Motor neuron (in vitro differentiated cells): ENCODE measurements around the gene CTXND1. TPM values are rescaled to one million over a fixed set of nuclear protein-coding genes. Genes with fewer than 3 reads are reported as not detected.
"Not testable (repeated sequence)": the region's sequence is repeated elsewhere in the genome, so short reads cannot be mapped to it uniquely, and the experiment has no call there.

Experiments
- ATAC-seq, 8 experiments: fragments of 200-7000 bp; cut with Tn5 transposase; replicated peaks in 6 of 8; 2 replicates each; pipeline ENCODE4 v1.8.0; 2021; ENCODE audit warnings: mild to moderate bottlenecking in 8 of 8, moderate library complexity in 8 of 8
- H3K27ac ChIP-seq, 2 donors: fragments of 250-450 bp; sonication (Bioruptor Pico); 2 replicates each; pipeline ENCODE4 v1.9.0; 2021; ENCODE audit warnings: antibody characterized with exemption in 2 of 2, mild to moderate bottlenecking in 2 of 2, moderate library complexity in 1 of 2
- H3K4me1 ChIP-seq, 2 donors: fragments of 250-450 bp; sonication (Bioruptor Pico); replicated peaks in 1 of 2; 2 replicates each; pipeline ENCODE4 v1.6.1; 2021; ENCODE audit warnings: antibody characterized with exemption in 2 of 2, mild to moderate bottlenecking in 2 of 2, moderate library complexity in 1 of 2
- H3K4me3 ChIP-seq, 5 donors: fragments of 250-450 bp; sonication (Bioruptor Pico); 2 replicates each; pipeline ENCODE4 v1.9.0; 2021; ENCODE audit warnings: antibody characterized with exemption in 5 of 5, mild to moderate bottlenecking in 5 of 5, moderate library complexity in 4 of 5
- WGBS, 10 experiments: fragments of 450-650 bp; shearing (Covaris generic); methylation state at CpG; one replicate each; pipeline ENCODE4 v1.0.0; 2022; 5-methylcytosine and 5-hydroxymethylcytosine counted together
- in situ Hi-C, 9 experiments: fragments of 400-800 bp; cut with MboI; loops; one replicate each; pipeline ENCODE4 v1.15.0; 2021; ENCODE audit warnings: low sequenced_read_pairs in 9 of 9, low pct_unique_long_range_greater_than_20kb in 2 of 9; ENCODE audit not compliant: unreplicated experiment in 9 of 9
- total RNA-seq, 8 experiments: library from RNA; unstranded; fragments of 300-600 nt; gene quantifications; 2 replicates each; pipeline versions ENCODE4 v1.2.3 to v1.2.4, GENCODE V29; 2022

The CTXND1 gene
- total RNA-seq = 10 to 100 TPM in 1 of 8 experiments, 1 to 10 TPM in 1, under 1 TPM in 6; under 0.01 to 10.9 (median 0.50) TPM

- WGBS, 10 experiments = 0 to 3% (median 0%) methylated on average over 2 to 10 of the region's 24 CpGs; no CpG with 5 or more reads in 1 of the 10 experiments
- Histone ChIP-seq H3K27ac (no peak within 1 kb of the TSS), H3K4me3 (peak within 1 kb of the TSS; percentile 19 to 37 (median 33)), H3K4me1 (peaks cover 3 to 11% of the 10 kb centered on the region in 2 donors)
- peak in 4 of 8 experiments; percentile 49 to 82 (median 62) for ATAC-seq
- in situ Hi-C loops = no loop called here
Measured at GRCh38 chr15:80252121-80252518, at the start of gene CTXND1. Gene CTXND1, minus strand, starts transcription at chr15:80252213. Its CDS starts 50,264 bp downstream, at chr15:80201949.

GRCh38 chr15:80301472-80301871 lies 49.5 kb upstream of the CTXND1 start:
- in situ Hi-C loops = no loop called here
- H3K27ac ChIP-seq = no peak overlapping the region
- ATAC-seq = no peak
- H3K4me1 ChIP-seq = no peaks in the 10 kb centered on the region
- no peak overlapping the region for H3K4me3 ChIP-seq
- 0 to 88% (median 57%) methylated on average over 1 of the region's 1 CpG; no CpG with 5 or more reads in 4 of the 10 experiments for WGBS, 10 experiments

GRCh38 chr15:80295777-80296176 lies 43.8 kb upstream of the CTXND1 start:
- H3K4me3 ChIP-seq, H3K4me1 ChIP-seq, ATAC-seq, in situ Hi-C loops, H3K27ac ChIP-seq: not testable (repeated sequence)
- 71 to 100% (median 100%) methylated on average over 1 to 4 of the region's 4 CpGs; no CpG with 5 or more reads in 6 of the 10 experiments for WGBS, 10 experiments

- H3K27ac ChIP-seq = no peak overlapping the region
- H3K4me1 ChIP-seq = no peaks in the 10 kb centered on the region
- in situ Hi-C loops = no loop called here
- WGBS, 10 experiments = 0 to 85% (median 40%) methylated on average over 1 to 4 of the region's 4 CpGs; no CpG with 5 or more reads in 1 of the 10 experiments
- H3K4me3 ChIP-seq = no peak overlapping the region
- peak in 3 of 8 experiments; percentile 35 to 83 (median 75) for ATAC-seq
Measured at GRCh38 chr15:80292079-80292478, 40.1 kb upstream of the CTXND1 start.

- in situ Hi-C loops, H3K27ac ChIP-seq, H3K4me3 ChIP-seq, H3K4me1 ChIP-seq, ATAC-seq: not testable (repeated sequence)
- WGBS, 10 experiments = 41 to 100% (median 85%) methylated on average over 1 to 5 of the region's 5 CpGs; no CpG with 5 or more reads in 1 of the 10 experiments
Measured at GRCh38 chr15:80290891-80291290, 38.9 kb upstream of the CTXND1 start.

GRCh38 chr15:80289528-80290495 lies 37.8 kb upstream of the CTXND1 start:
- peak in 3 of 8 experiments; percentile 22 to 49 (median 37) for ATAC-seq
- 15 to 80% (median 34%) methylated on average over 2 to 7 of the region's 9 CpGs for WGBS, 10 experiments

GRCh38 chr15:80288131-80288530 lies 36.1 kb upstream of the CTXND1 start:
- in situ Hi-C loops = no loop called here
- no peak overlapping the region for H3K4me3 ChIP-seq
- WGBS, 10 experiments = 40 to 100% (median 77%) methylated on average over 1 to 2 of the region's 4 CpGs; no CpG with 5 or more reads in 4 of the 10 experiments
- H3K4me1 ChIP-seq = no peaks in the 10 kb centered on the region
- H3K27ac ChIP-seq = no peak overlapping the region
- ATAC-seq = peak in 2 of 8 experiments; percentile 32 to 39

More at GRCh38 chr15:80289528-80290495, 37.8 kb upstream of the CTXND1 start:
- H3K4me3 ChIP-seq = no peak overlapping the region
- no peaks in the 10 kb centered on the region for H3K4me1 ChIP-seq
- in situ Hi-C loops = no loop called here
- no peak overlapping the region for H3K27ac ChIP-seq

- Histone ChIP-seq H3K27ac (no peak overlapping the region), H3K4me1 (no peaks in the 10 kb centered on the region), H3K4me3 (no peak overlapping the region)
- no peak for ATAC-seq
- in situ Hi-C loops = no loop called here
- 0 to 100% (median 60%) methylated on average over 1 to 4 of the region's 7 CpGs; no CpG with 5 or more reads in 2 of the 10 experiments for WGBS, 10 experiments
Measured at GRCh38 chr15:80286055-80286454, 34.0 kb upstream of the CTXND1 start.

GRCh38 chr15:80285379-80285778 lies 33.4 kb upstream of the CTXND1 start:
- WGBS, 10 experiments = 60 to 100% (median 90%) methylated on average over 1 to 5 of the region's 8 CpGs; no CpG with 5 or more reads in 1 of the 10 experiments

GRCh38 chr15:80283531-80283930 lies 31.5 kb upstream of the CTXND1 start:
- in situ Hi-C loops = no loop called here
- Histone ChIP-seq H3K4me3 (no peak overlapping the region), H3K4me1 (no peaks in the 10 kb centered on the region), H3K27ac (no peak overlapping the region)
- 28 to 100% (median 65%) methylated on average over 1 to 3 of the region's 3 CpGs; no CpG with 5 or more reads in 2 of the 10 experiments for WGBS, 10 experiments
- ATAC-seq = no peak

More at GRCh38 chr15:80285379-80285778, 33.4 kb upstream of the CTXND1 start:
- Histone ChIP-seq H3K4me3 (no peak overlapping the region), H3K4me1 (no peaks in the 10 kb centered on the region), H3K27ac (no peak overlapping the region)
- no peak for ATAC-seq
- in situ Hi-C loops = no loop called here

GRCh38 chr15:80277147-80277546 lies 25.1 kb upstream of the CTXND1 start:
- ATAC-seq = no peak
- H3K4me1 ChIP-seq = no peaks in the 10 kb centered on the region
- no peak overlapping the region for H3K4me3 ChIP-seq
- 0 to 81% (median 60%) methylated on average over 1 to 4 of the region's 6 CpGs; no CpG with 5 or more reads in 4 of the 10 experiments for WGBS, 10 experiments
- no peak overlapping the region for H3K27ac ChIP-seq
- in situ Hi-C loops = no loop called here

GRCh38 chr15:80275961-80276360 lies 23.9 kb upstream of the CTXND1 start:
- in situ Hi-C loops = no loop called here
- no peak overlapping the region for H3K4me3 ChIP-seq
- H3K27ac ChIP-seq = no peak overlapping the region
- H3K4me1 ChIP-seq = no peaks in the 10 kb centered on the region
- ATAC-seq = peak; percentile 51 to 90 (median 60)
- WGBS, 10 experiments = 0 to 100% (median 40%) methylated on average over 1 of the region's 3 CpGs; no CpG with 5 or more reads in 7 of the 10 experiments

- in situ Hi-C loops = no loop called here
- no peak for ATAC-seq
- no peak overlapping the region for H3K4me3 ChIP-seq
- H3K27ac ChIP-seq = no peak overlapping the region
- H3K4me1 ChIP-seq = no peaks in the 10 kb centered on the region
- WGBS, 10 experiments = 14 to 75% (median 63%) methylated on average over 1 of the region's 1 CpG; no CpG with 5 or more reads in 1 of the 10 experiments
Measured at GRCh38 chr15:80274996-80275395, 23.0 kb upstream of the CTXND1 start.
